Measurements from ENCODE around the gene YBX3.

Gene YBX3

GRCh38 chr12:10740182-10740581, 17.1 kb upstream of the YBX3 start:
- Histone ChIP-seq H3K4me1 (ENCODE audit: control insufficient read depth in 5 of 5, insufficient read depth in 5 of 5, low read length in 5 of 5) (no peaks in the 10 kb centered on the region), H3K9ac (ENCODE audit: low read length in 5 of 5) (no peak overlapping the region), H3K27ac (ENCODE audit: low read depth, low read length) (no peak overlapping the region), H3K4me3 (ENCODE audit: low read depth in 1 of 5, low read length in 5 of 5) (no peak overlapping the region), H3K36me3 (ENCODE audit: control insufficient read depth in 5 of 5, insufficient read depth in 5 of 5, low read length in 5 of 5) (no peaks in the 10 kb centered on the region), H3K27me3 (ENCODE audit: control insufficient read depth in 5 of 5, insufficient read depth in 4 of 5, low read length in 5 of 5) (no peaks in the 10 kb centered on the region), H3K9me3 (ENCODE audit: control insufficient read depth in 5 of 5, low read length in 5 of 5) (no peaks in the 10 kb centered on the region)

- H3K27me3 ChIP-seq (ENCODE audit: control insufficient read depth in 5 of 5, insufficient read depth in 4 of 5, low read length in 5 of 5) = no peaks in the 10 kb centered on the region
- H3K4me3 ChIP-seq (ENCODE audit: low read depth in 1 of 5, low read length in 5 of 5) = no peak overlapping the region
- H3K36me3 ChIP-seq (ENCODE audit: control insufficient read depth in 5 of 5, insufficient read depth in 5 of 5, low read length in 5 of 5) = no peaks in the 10 kb centered on the region
- H3K27ac ChIP-seq (ENCODE audit: low read depth, low read length) = no peak overlapping the region
- H3K9ac ChIP-seq (ENCODE audit: low read length in 5 of 5) = no peak overlapping the region
- no peaks in the 10 kb centered on the region for H3K9me3 ChIP-seq (ENCODE audit: control insufficient read depth in 5 of 5, low read length in 5 of 5)
- no peaks in the 10 kb centered on the region for H3K4me1 ChIP-seq (ENCODE audit: control insufficient read depth in 5 of 5, insufficient read depth in 5 of 5, low read length in 5 of 5)
Measured at GRCh38 chr12:10739157-10740118, 16.3 kb upstream of the YBX3 start.

- peaks cover 0 to 8% (median 3%) of the 10 kb centered on the region in 5 donors for H3K27me3 ChIP-seq (ENCODE audit: control insufficient read depth in 5 of 5, insufficient read depth in 4 of 5, low read length in 5 of 5)
- no peaks in the 10 kb centered on the region for H3K4me1 ChIP-seq (ENCODE audit: control insufficient read depth in 5 of 5, insufficient read depth in 5 of 5, low read length in 5 of 5)
- H3K36me3 ChIP-seq (ENCODE audit: control insufficient read depth in 5 of 5, insufficient read depth in 5 of 5, low read length in 5 of 5) = no peaks in the 10 kb centered on the region
- H3K9me3 ChIP-seq (ENCODE audit: control insufficient read depth in 5 of 5, low read length in 5 of 5) = no peaks in the 10 kb centered on the region
- no peak overlapping the region for H3K4me3 ChIP-seq (ENCODE audit: low read depth in 1 of 5, low read length in 5 of 5)
- no peak overlapping the region for H3K9ac ChIP-seq (ENCODE audit: low read length in 5 of 5)
- H3K27ac ChIP-seq (ENCODE audit: low read depth, low read length) = no peak overlapping the region
Measured at GRCh38 chr12:10737249-10737648, 14.1 kb upstream of the YBX3 start.

GRCh38 chr12:10736463-10736862, 13.3 kb upstream of the YBX3 start:
- Histone ChIP-seq H3K9ac (ENCODE audit: low read length in 5 of 5) (no peak overlapping the region), H3K27me3 (ENCODE audit: control insufficient read depth in 5 of 5, insufficient read depth in 4 of 5, low read length in 5 of 5) (peaks cover 0 to 8% (median 3%) of the 10 kb centered on the region in 5 donors), H3K4me1 (ENCODE audit: control insufficient read depth in 5 of 5, insufficient read depth in 5 of 5, low read length in 5 of 5) (no peaks in the 10 kb centered on the region), H3K4me3 (ENCODE audit: low read depth in 1 of 5, low read length in 5 of 5) (no peak overlapping the region), H3K36me3 (ENCODE audit: control insufficient read depth in 5 of 5, insufficient read depth in 5 of 5, low read length in 5 of 5) (no peaks in the 10 kb centered on the region), H3K27ac (ENCODE audit: low read depth, low read length) (no peak overlapping the region), H3K9me3 (ENCODE audit: control insufficient read depth in 5 of 5, low read length in 5 of 5) (no peaks in the 10 kb centered on the region)

DNA sequence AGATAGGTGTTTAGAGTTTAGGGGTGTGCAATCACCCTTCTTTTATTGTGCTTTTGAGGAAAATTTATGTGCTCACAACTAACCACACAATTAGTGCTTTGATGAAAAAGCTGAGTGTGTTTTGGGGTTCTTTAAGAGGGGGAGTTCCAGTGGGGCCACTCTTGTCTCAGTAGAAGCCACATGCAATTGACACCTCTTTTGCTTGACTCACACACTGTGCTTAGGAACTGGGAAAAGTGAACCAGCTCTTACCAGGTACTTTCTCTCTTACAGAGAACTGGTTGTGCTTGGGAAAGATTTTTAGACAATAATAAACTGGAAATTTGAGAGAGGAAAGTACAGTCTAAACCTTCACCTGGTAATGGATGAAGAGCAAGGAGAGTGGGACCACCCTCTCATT, 12.3 kb upstream of the YBX3 start:
- Histone ChIP-seq H3K9ac (ENCODE audit: low read length in 5 of 5) (no peak overlapping the region), H3K4me3 (ENCODE audit: low read depth in 1 of 5, low read length in 5 of 5) (no peak overlapping the region)

DNA sequence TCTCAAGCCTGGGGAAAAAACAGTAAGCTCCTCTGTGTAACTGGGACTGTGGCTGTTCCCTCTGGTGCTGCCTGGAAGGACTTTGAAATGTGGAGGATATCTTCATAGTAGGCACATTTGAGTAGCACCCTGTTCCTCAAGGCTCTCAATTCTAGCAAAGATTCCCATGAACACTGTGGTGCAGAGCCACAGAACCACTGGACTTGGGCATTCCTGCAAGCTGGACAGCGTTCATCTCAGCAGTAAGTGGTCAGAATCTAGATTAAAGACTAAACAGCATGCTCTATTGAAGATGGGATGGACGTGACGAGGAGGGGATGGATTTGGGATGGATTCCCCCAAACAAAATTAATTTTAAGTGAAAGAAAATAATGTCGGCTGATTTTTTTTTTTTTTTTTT, 9.4 kb upstream of the YBX3 start:
- no peaks in the 10 kb centered on the region for H3K9me3 ChIP-seq (ENCODE audit: control insufficient read depth in 5 of 5, low read length in 5 of 5)
- no peaks in the 10 kb centered on the region for H3K36me3 ChIP-seq (ENCODE audit: control insufficient read depth in 5 of 5, insufficient read depth in 5 of 5, low read length in 5 of 5)
- no peaks in the 10 kb centered on the region for H3K4me1 ChIP-seq (ENCODE audit: control insufficient read depth in 5 of 5, insufficient read depth in 5 of 5, low read length in 5 of 5)
- peaks cover 0 to 8% (median 3%) of the 10 kb centered on the region in 5 donors for H3K27me3 ChIP-seq (ENCODE audit: control insufficient read depth in 5 of 5, insufficient read depth in 4 of 5, low read length in 5 of 5)
- no peak overlapping the region for H3K27ac ChIP-seq (ENCODE audit: low read depth, low read length)
- H3K4me3 ChIP-seq (ENCODE audit: low read depth in 1 of 5, low read length in 5 of 5) = no peak overlapping the region
- H3K9ac ChIP-seq (ENCODE audit: low read length in 5 of 5) = no peak overlapping the region

More for the DNA sequence above, 12.3 kb upstream of the YBX3 start:
- Histone ChIP-seq H3K27ac (ENCODE audit: low read depth, low read length) (no peak overlapping the region), H3K4me1 (ENCODE audit: control insufficient read depth in 5 of 5, insufficient read depth in 5 of 5, low read length in 5 of 5) (no peaks in the 10 kb centered on the region), H3K27me3 (ENCODE audit: control insufficient read depth in 5 of 5, insufficient read depth in 4 of 5, low read length in 5 of 5) (peaks cover 0 to 8% (median 3%) of the 10 kb centered on the region in 5 donors), H3K9me3 (ENCODE audit: control insufficient read depth in 5 of 5, low read length in 5 of 5) (no peaks in the 10 kb centered on the region), H3K36me3 (ENCODE audit: control insufficient read depth in 5 of 5, insufficient read depth in 5 of 5, low read length in 5 of 5) (no peaks in the 10 kb centered on the region)

DNA sequence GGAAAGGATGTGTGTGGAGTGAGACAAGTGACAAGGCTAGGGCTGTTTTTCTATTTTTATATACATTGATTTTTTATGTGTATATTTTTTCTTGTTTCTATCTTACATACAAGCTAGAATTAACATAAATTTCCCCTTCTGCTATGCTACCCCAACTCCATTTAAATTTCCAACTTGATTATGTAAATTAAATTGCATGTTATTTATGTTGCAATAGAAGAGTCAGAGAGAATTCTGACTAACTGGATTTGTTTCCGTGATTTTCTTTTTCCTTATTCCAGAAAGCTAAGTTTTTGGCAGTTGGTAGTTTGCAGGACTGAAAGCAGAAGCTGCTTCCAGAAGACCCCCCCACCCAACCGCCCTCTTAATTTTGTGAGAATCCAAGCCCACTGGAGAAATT, 8.9 kb upstream of the YBX3 start:
- H3K4me1 ChIP-seq (ENCODE audit: control insufficient read depth in 5 of 5, insufficient read depth in 5 of 5, low read length in 5 of 5) = no peaks in the 10 kb centered on the region
- no peaks in the 10 kb centered on the region for H3K9me3 ChIP-seq (ENCODE audit: control insufficient read depth in 5 of 5, low read length in 5 of 5)
- H3K9ac ChIP-seq (ENCODE audit: low read length in 5 of 5) = no peak overlapping the region
- H3K36me3 ChIP-seq (ENCODE audit: control insufficient read depth in 5 of 5, insufficient read depth in 5 of 5, low read length in 5 of 5) = no peaks in the 10 kb centered on the region
- peaks cover 0 to 8% (median 3%) of the 10 kb centered on the region in 5 donors for H3K27me3 ChIP-seq (ENCODE audit: control insufficient read depth in 5 of 5, insufficient read depth in 4 of 5, low read length in 5 of 5)
- H3K27ac ChIP-seq (ENCODE audit: low read depth, low read length) = no peak overlapping the region
- no peak overlapping the region for H3K4me3 ChIP-seq (ENCODE audit: low read depth in 1 of 5, low read length in 5 of 5)

GRCh38 chr12:10730559-10730958, 7.4 kb upstream of the YBX3 start:
- Histone ChIP-seq H3K9ac (ENCODE audit: low read length in 5 of 5) (no peak overlapping the region), H3K27me3 (ENCODE audit: control insufficient read depth in 5 of 5, insufficient read depth in 4 of 5, low read length in 5 of 5) (peaks cover 0 to 8% (median 3%) of the 10 kb centered on the region in 5 donors), H3K9me3 (ENCODE audit: control insufficient read depth in 5 of 5, low read length in 5 of 5) (no peaks in the 10 kb centered on the region), H3K27ac (ENCODE audit: low read depth, low read length) (no peak overlapping the region), H3K4me1 (ENCODE audit: control insufficient read depth in 5 of 5, insufficient read depth in 5 of 5, low read length in 5 of 5) (no peaks in the 10 kb centered on the region), H3K4me3 (ENCODE audit: low read depth in 1 of 5, low read length in 5 of 5) (no peak overlapping the region), H3K36me3 (ENCODE audit: control insufficient read depth in 5 of 5, insufficient read depth in 5 of 5, low read length in 5 of 5) (no peaks in the 10 kb centered on the region)

GRCh38 chr12:10728091-10728490, 5.0 kb upstream of the YBX3 start:
- peaks cover 0 to 11% (median 8%) of the 10 kb centered on the region in 5 donors for H3K4me1 ChIP-seq (ENCODE audit: control insufficient read depth in 5 of 5, insufficient read depth in 5 of 5, low read length in 5 of 5)
- no peak overlapping the region for H3K27ac ChIP-seq (ENCODE audit: low read depth, low read length)
- H3K36me3 ChIP-seq (ENCODE audit: control insufficient read depth in 5 of 5, insufficient read depth in 5 of 5, low read length in 5 of 5) = no peaks in the 10 kb centered on the region
- H3K9me3 ChIP-seq (ENCODE audit: control insufficient read depth in 5 of 5, low read length in 5 of 5) = no peaks in the 10 kb centered on the region
- H3K4me3 ChIP-seq (ENCODE audit: low read depth in 1 of 5, low read length in 5 of 5) = no peak overlapping the region
- H3K9ac ChIP-seq (ENCODE audit: low read length in 5 of 5) = no peak overlapping the region
- peaks cover 0 to 8% (median under 1%) of the 10 kb centered on the region in 5 donors for H3K27me3 ChIP-seq (ENCODE audit: control insufficient read depth in 5 of 5, insufficient read depth in 4 of 5, low read length in 5 of 5)

DNA sequence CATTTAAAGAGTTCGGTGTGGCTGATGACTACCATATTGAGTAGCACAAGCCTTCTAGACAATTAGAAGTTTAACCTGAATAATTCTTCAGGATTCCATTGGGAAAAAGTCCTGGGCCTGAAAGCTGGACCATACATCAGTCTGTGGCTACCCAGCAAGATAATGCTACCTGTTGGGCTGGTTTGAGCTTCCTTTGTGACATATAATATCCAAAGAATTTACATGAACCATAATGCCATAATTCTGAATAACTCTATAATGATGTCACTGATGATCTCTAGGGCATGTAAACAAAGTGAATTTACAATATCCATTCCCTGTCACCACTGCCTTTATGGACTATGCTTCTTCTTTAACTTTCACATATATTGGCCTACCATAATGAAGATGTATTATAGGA, 3.8 kb upstream of the YBX3 start:
- Histone ChIP-seq H3K9ac (ENCODE audit: low read length in 5 of 5) (no peak overlapping the region), H3K4me3 (ENCODE audit: low read depth in 1 of 5, low read length in 5 of 5) (no peak overlapping the region), H3K27ac (ENCODE audit: low read depth, low read length) (no peak overlapping the region), H3K4me1 (ENCODE audit: control insufficient read depth in 5 of 5, insufficient read depth in 5 of 5, low read length in 5 of 5) (peaks cover 4 to 14% (median 8%) of the 10 kb centered on the region in 5 donors), H3K27me3 (ENCODE audit: control insufficient read depth in 5 of 5, insufficient read depth in 4 of 5, low read length in 5 of 5) (peaks cover 0 to 3% (median 0%) of the 10 kb centered on the region in 5 donors), H3K36me3 (ENCODE audit: control insufficient read depth in 5 of 5, insufficient read depth in 5 of 5, low read length in 5 of 5) (no peaks in the 10 kb centered on the region), H3K9me3 (ENCODE audit: control insufficient read depth in 5 of 5, low read length in 5 of 5) (peaks cover 0 to 1% (median 0%) of the 10 kb centered on the region in 5 donors)
